ENCODE results near the gene TOMT.

GRCh38 chr11:72138821-72139390 lies 33.2 kb downstream of the TOMT start:
- no peak for TF ChIP-seq CTCF (conservative IDR thresholded peaks at IDR 0.05)
- TF ChIP-seq ZFX (IDR thresholded peaks at IDR 0.05): no peak
